Neural progenitor cell (in vitro differentiated cells): ENCODE measurements around the gene KIAA0408.

Experiments
- EZH2 ChIP-seq: fragments of 200-600 bp; sonication (generic); IDR thresholded peaks from 2 replicates; pipeline ENCODE4 v1.6.1; 2017; ENCODE audit warnings: antibody characterized with exemption, mild to moderate bottlenecking, moderate library complexity
- TF ChIP-seq, protein P1 (sequence below): fragments of 200-600 bp; sonication (generic); IDR thresholded peaks from 2 replicates; pipeline ENCODE4 v1.5.1; 2017; ENCODE audit warnings: antibody characterized with exemption, mild to moderate bottlenecking

DNA sequence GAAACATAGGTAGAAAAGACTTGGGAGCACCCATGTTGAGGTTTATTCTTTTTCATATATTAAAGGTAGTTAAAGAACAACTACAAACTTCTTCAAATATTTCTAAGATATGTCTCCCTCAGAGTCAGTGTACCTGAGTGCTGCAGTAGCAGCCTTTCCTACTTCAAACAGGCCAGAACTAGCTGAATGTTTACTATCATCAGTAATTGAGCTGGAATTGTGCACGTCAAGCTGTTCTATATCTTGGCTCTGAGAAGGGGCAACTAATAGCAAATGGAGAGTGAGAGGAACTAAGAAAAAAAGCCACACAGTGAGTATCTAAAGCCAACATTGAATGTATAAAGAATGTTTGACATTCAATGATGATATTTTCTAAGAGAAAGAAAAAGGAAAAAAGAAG, 38.2 kb upstream of the KIAA0408 start:
- TF ChIP-seq, protein P1, sequence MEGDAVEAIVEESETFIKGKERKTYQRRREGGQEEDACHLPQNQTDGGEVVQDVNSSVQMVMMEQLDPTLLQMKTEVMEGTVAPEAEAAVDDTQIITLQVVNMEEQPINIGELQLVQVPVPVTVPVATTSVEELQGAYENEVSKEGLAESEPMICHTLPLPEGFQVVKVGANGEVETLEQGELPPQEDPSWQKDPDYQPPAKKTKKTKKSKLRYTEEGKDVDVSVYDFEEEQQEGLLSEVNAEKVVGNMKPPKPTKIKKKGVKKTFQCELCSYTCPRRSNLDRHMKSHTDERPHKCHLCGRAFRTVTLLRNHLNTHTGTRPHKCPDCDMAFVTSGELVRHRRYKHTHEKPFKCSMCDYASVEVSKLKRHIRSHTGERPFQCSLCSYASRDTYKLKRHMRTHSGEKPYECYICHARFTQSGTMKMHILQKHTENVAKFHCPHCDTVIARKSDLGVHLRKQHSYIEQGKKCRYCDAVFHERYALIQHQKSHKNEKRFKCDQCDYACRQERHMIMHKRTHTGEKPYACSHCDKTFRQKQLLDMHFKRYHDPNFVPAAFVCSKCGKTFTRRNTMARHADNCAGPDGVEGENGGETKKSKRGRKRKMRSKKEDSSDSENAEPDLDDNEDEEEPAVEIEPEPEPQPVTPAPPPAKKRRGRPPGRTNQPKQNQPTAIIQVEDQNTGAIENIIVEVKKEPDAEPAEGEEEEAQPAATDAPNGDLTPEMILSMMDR: no peak
- no peak for TF ChIP-seq EZH2
